ENCODE data around the gene MOV10.

DNA sequence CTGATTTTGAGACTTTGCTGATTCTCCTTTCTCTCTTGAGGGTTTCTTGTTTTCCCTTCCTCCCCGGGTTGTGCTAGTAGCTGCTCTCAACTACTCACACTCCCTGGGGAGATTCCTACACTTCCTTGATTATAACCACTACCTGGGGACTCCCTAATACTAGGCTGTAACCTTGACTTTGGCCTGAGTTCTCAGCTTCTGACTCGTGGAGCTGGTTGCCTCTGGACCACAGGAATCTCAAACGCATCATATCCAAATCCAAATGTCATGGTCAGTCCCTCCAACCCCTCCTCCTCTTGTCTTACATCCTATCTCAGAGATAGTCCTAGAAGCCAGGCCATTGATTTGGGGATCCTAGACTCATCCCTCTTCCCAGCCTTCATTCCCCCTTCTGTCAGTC, 12.0 kb downstream of the MOV10 start:
- TF ChIP-seq, protein P1, sequence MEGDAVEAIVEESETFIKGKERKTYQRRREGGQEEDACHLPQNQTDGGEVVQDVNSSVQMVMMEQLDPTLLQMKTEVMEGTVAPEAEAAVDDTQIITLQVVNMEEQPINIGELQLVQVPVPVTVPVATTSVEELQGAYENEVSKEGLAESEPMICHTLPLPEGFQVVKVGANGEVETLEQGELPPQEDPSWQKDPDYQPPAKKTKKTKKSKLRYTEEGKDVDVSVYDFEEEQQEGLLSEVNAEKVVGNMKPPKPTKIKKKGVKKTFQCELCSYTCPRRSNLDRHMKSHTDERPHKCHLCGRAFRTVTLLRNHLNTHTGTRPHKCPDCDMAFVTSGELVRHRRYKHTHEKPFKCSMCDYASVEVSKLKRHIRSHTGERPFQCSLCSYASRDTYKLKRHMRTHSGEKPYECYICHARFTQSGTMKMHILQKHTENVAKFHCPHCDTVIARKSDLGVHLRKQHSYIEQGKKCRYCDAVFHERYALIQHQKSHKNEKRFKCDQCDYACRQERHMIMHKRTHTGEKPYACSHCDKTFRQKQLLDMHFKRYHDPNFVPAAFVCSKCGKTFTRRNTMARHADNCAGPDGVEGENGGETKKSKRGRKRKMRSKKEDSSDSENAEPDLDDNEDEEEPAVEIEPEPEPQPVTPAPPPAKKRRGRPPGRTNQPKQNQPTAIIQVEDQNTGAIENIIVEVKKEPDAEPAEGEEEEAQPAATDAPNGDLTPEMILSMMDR (optimal IDR thresholded peaks at IDR 0.05 in 1 of 3, IDR thresholded peaks at IDR 0.05 in 1 of 3, conservative IDR thresholded peaks at IDR 0.05 in 1 of 3; ENCODE audit: extremely low read depth in 1 of 3, insufficient read depth in 2 of 3, low read length in 3 of 3): no peak
- TF ChIP-seq EZH2 (IDR thresholded peaks at IDR 0.05; ENCODE audit: low read length): no peak
